Endothelial cell of umbilical vein (primary cell): ENCODE data around the gene FEZF1. TPM values are rescaled to one million over a fixed set of nuclear protein-coding genes. Genes with fewer than 3 reads are reported as not detected.

ENCODE experiments used
- BruUV-seq: library from RNA; stranded (reverse); fragments of 400-500 nt; replicated peaks from 2 replicates; lab custom pipeline; 2021; lab: Mats Ljungman, UMichigan
- CTCF ChIA-PET: fragments of 300-600, 350-600 bp; sonication (Branson Sonifier 250); formaldehyde crosslinking; loops from one replicate; lab custom pipeline; 2021; ENCODE audit warnings: antibody characterized with exemption, inconsistent platforms; lab: Charles Lee
- POLR2A ChIA-PET: fragments of 300-600, 350-600 bp; sonication (Branson Sonifier 250); formaldehyde crosslinking; loops from one replicate; lab custom pipeline; 2021; ENCODE audit warnings: antibody characterized with exemption, inconsistent platforms; lab: Charles Lee
- DNase-seq: peaks from one replicate; pipeline ENCODE4 v3.0.0-alpha.2; 2011; ENCODE audit warnings: low read depth, low spot score
- FAIRE-seq: peaks from 2 replicates; lab custom pipeline; 2011; peaks lifted over from hg19 to GRCh38; lab: Jason Lieb, UNC
- H2AFZ ChIP-seq: 2 replicates; pipeline ENCODE4 v1.6.0; 2012; ENCODE audit warnings: low read depth, low read length, control low read depth, inconsistent platforms
- H3K27ac ChIP-seq: 2 replicates; pipeline ENCODE4 v1.5.1; 2011; ENCODE audit warnings: low read depth, mild to moderate bottlenecking, control low read depth, low read length, moderate library complexity; ENCODE audit not compliant: insufficient read depth
- H3K27me3 ChIP-seq, 2 experiments: 2 replicates each; pipeline versions ENCODE4 v1.6.0 to v1.6.1; 2011; ENCODE audit warnings: low read length in 2 of 2, mixed read lengths in 1 of 2; ENCODE audit not compliant: control insufficient read depth in 2 of 2, insufficient read depth in 2 of 2
- H3K36me3 ChIP-seq, 2 experiments: 2 replicates in 1 of 2; 3 replicates in 1 of 2; pipeline ENCODE4 v1.5.1; 2011; ENCODE audit warnings: low read length in 2 of 2, mild to moderate bottlenecking in 1 of 2, moderate library complexity in 1 of 2; ENCODE audit not compliant: control insufficient read depth in 2 of 2, insufficient read depth in 2 of 2; ENCODE audit errors: extremely low read depth in 1 of 2
- H3K4me1 ChIP-seq: 3 replicates; pipeline ENCODE4 v1.5.1; 2011; ENCODE audit warnings: mild to moderate bottlenecking, low read length; ENCODE audit not compliant: control insufficient read depth, insufficient read depth; ENCODE audit errors: extremely low read depth
- H3K4me2 ChIP-seq: 2 replicates; pipeline ENCODE4 v1.6.1; 2011; ENCODE audit warnings: low read length, control low read depth, mixed read lengths; ENCODE audit not compliant: insufficient read depth
- H3K4me3 ChIP-seq, 3 experiments: fragments of 200-600 bp in 1 of 3; sonication (generic), shearing (Covaris generic) in 1 of 3; replicated peaks in 1 of 3; 2 replicates each; pipeline ENCODE4 v1.5.1; 2011 to 2016; ENCODE audit warnings: control low read depth in 3 of 3, low read length in 3 of 3, mild to moderate bottlenecking in 2 of 3, inconsistent platforms in 1 of 3, low read depth in 1 of 3, moderate library complexity in 1 of 3; ENCODE audit not compliant: insufficient read depth in 1 of 3
- H3K79me2 ChIP-seq: 2 replicates; pipeline ENCODE4 v1.6.0; 2012; ENCODE audit warnings: low read length, inconsistent platforms; ENCODE audit not compliant: control insufficient read depth, insufficient read depth
- H3K9ac ChIP-seq: replicated peaks from 2 replicates; pipeline ENCODE3; 2011; ENCODE audit warnings: low read length, control low read depth; ENCODE audit not compliant: insufficient read depth; ENCODE audit errors: extremely low read depth
- H3K9me1 ChIP-seq: replicated peaks from 3 replicates; pipeline ENCODE4 v1.6.0; 2011; ENCODE audit warnings: mild to moderate bottlenecking, low read length; ENCODE audit not compliant: control insufficient read depth, insufficient read depth; ENCODE audit errors: extremely low read depth
- H3K9me3 ChIP-seq: replicated peaks from 2 replicates; pipeline ENCODE4 v1.5.1; 2012; ENCODE audit warnings: low read length, inconsistent platforms; ENCODE audit not compliant: control insufficient read depth, insufficient read depth
- H4K20me1 ChIP-seq: replicated peaks from 2 replicates; pipeline ENCODE3; 2011; ENCODE audit warnings: mild to moderate bottlenecking, low read length; ENCODE audit not compliant: control insufficient read depth, insufficient read depth; ENCODE audit errors: extremely low read depth
- EZH2 ChIP-seq: IDR thresholded peaks from 2 replicates; pipeline ENCODE4 v1.6.1; 2012; ENCODE audit warnings: borderline replicate concordance, low read depth, mild to moderate bottlenecking, moderate library complexity, low read length, inconsistent platforms; ENCODE audit not compliant: severe bottlenecking
- FOS ChIP-seq: IDR thresholded peaks from 2 replicates; pipeline ENCODE4 v1.6.1; 2011; ENCODE audit warnings: mild to moderate bottlenecking, low read length, moderate library complexity, borderline replicate concordance; ENCODE audit not compliant: insufficient read depth
- GATA2 ChIP-seq: IDR thresholded peaks from 2 replicates; pipeline ENCODE4 v1.7.0; 2011; ENCODE audit warnings: low read depth, mild to moderate bottlenecking, moderate library complexity, mixed read lengths, low read length; ENCODE audit not compliant: insufficient read length, insufficient read depth
- JUN ChIP-seq: IDR thresholded peaks from 2 replicates; pipeline ENCODE4 v1.6.1; 2011; ENCODE audit warnings: borderline replicate concordance, low read depth; ENCODE audit not compliant: insufficient read length, insufficient read depth
- MYC ChIP-seq: IDR thresholded peaks from one replicate; pipeline ENCODE4 v1.6.1; 2011; ENCODE audit warnings: mild to moderate bottlenecking, low read depth, low read length
- POLR2A ChIP-seq: IDR thresholded peaks from 2 replicates; pipeline ENCODE4 v1.6.1; 2012; ENCODE audit warnings: low read depth, mild to moderate bottlenecking, control low read depth, low read length
- POLR2AphosphoS5 ChIP-seq: IDR thresholded peaks from 2 replicates; pipeline ENCODE4 v1.6.1; 2012; ENCODE audit warnings: low read depth, mild to moderate bottlenecking, control low read depth, low read length, moderate library complexity; ENCODE audit not compliant: insufficient read depth
- dilution Hi-C: fragments of 300-500 bp; cut with MboI; formaldehyde crosslinking; loops from one replicate; pipeline ENCODE4 v1.15.0; 2019; ENCODE audit warnings: low sequenced_read_pairs; ENCODE audit not compliant: extremely low pct_ligation_motif_present
- intact Hi-C: fragments of 100-400 bp; cut with micrococcal nuclease; formaldehyde crosslinking; loops from one replicate; pipeline ENCODE4 v1.10.0; 2022
- polyA plus RNA-seq, 4 experiments: library from polyadenylated mRNA; depleted of rRNA in 3 of 4; stranded (reverse) in 3 of 4; unstranded in 1 of 4; fragments of >200 nt; gene quantifications; 2 replicates each; pipeline versions ENCODE4 v1.2.1 to v1.2.3, GENCODE V29; 2011 to 2012; ENCODE audit warnings: missing spikeins in 1 of 4
- total RNA-seq: library from RNA; stranded (reverse); gene quantifications from 2 replicates; pipeline ENCODE4 v1.2.3, GENCODE V29; 2021
- TF ChIP-seq, protein P1 (sequence below): IDR thresholded peaks from 2 replicates; pipeline ENCODE4 v1.6.1; 2011; ENCODE audit not compliant: insufficient read depth, insufficient read length
- TF ChIP-seq, protein P2 (sequence below), 2 donors: IDR thresholded peaks; 1 replicate in 1 of 2; 2 replicates in 1 of 2; pipeline ENCODE4 v1.5.1; 2011; ENCODE audit warnings: low read length in 2 of 2, mild to moderate bottlenecking in 2 of 2, moderate library complexity in 2 of 2, control low read depth in 1 of 2, inconsistent platforms in 1 of 2, low read depth in 1 of 2; ENCODE audit not compliant: insufficient read depth in 1 of 2; ENCODE audit errors: extremely low read depth in 1 of 2

FEZF1 gene
- total and polyA plus RNA-seq, 2 donors (not counting 3 experiments of a cell fraction or from before 2014, with no cell fraction given) = not detected

DNA sequence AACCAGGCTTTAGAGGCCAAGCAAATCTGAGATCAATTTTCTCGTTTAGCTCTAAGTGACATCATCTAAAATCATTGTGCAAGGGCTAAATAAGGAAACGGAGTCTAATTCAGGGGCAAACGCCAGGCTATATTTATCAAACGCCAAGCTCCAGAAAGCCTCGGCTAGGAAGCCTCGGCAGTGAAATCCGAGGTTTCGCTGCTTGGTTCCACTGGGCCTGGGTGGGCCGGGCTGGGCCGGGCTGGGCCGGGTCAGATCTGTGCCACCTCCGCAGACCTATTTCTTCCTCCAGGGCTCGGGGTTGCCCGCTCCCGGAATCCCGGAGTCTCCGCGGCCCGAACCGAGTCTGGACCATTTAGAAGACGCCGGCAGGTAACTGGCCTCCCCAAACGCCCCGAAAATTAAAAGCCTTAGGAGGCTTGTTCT, 459 bp upstream of the FEZF1 start:
- no peaks in the 10 kb centered on the region for H3K9me3 ChIP-seq
- peaks cover 89 to 100% of the 10 kb centered on the region in 2 experiments for H3K27me3 ChIP-seq
- dilution Hi-C loops (no loop called here), intact Hi-C loops (loop anchor here (1.0 to 5.0 kb wide), 4 partner anchors 7 to 582 kb away; partner anchors contain the start of gene CADPS2)
- no peaks in the 10 kb centered on the region for H3K79me2 ChIP-seq
- H3K9me1 ChIP-seq = no peaks in the 10 kb centered on the region
- no peak overlapping the region for H2AFZ ChIP-seq
- H4K20me1 ChIP-seq = no peaks in the 10 kb centered on the region
- H3K4me1 ChIP-seq = peaks cover 10% of the 10 kb centered on the region
- DNase-seq = no peak
- no peak overlapping the region for H3K27ac ChIP-seq
- TF ChIP-seq, protein P1, sequence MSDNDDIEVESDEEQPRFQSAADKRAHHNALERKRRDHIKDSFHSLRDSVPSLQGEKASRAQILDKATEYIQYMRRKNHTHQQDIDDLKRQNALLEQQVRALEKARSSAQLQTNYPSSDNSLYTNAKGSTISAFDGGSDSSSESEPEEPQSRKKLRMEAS = no peak
- TF ChIP-seq POLR2A = no peak
- TF ChIP-seq, protein P2, sequence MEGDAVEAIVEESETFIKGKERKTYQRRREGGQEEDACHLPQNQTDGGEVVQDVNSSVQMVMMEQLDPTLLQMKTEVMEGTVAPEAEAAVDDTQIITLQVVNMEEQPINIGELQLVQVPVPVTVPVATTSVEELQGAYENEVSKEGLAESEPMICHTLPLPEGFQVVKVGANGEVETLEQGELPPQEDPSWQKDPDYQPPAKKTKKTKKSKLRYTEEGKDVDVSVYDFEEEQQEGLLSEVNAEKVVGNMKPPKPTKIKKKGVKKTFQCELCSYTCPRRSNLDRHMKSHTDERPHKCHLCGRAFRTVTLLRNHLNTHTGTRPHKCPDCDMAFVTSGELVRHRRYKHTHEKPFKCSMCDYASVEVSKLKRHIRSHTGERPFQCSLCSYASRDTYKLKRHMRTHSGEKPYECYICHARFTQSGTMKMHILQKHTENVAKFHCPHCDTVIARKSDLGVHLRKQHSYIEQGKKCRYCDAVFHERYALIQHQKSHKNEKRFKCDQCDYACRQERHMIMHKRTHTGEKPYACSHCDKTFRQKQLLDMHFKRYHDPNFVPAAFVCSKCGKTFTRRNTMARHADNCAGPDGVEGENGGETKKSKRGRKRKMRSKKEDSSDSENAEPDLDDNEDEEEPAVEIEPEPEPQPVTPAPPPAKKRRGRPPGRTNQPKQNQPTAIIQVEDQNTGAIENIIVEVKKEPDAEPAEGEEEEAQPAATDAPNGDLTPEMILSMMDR (IDR thresholded peaks at IDR 0.05; ENCODE audit: extremely low read depth in 1 of 2, insufficient read depth in 1 of 2, low read depth in 1 of 2, low read length in 2 of 2) = no peak
- no peak for TF ChIP-seq EZH2
- TF ChIP-seq FOS = no peak
- no peak for TF ChIP-seq JUN
- TF ChIP-seq MYC = no peak
- no peak for TF ChIP-seq GATA2
- TF ChIP-seq POLR2AphosphoS5 = no peak
- no peak overlapping the region for H3K4me2 ChIP-seq
- ChIA-PET POLR2A (no interaction called here), CTCF (interaction anchor here (1.0 kb wide), 1 partner anchor 210 kb away, joined by 3 read pairs; no protein-coding TSS in a partner anchor)
- no peak overlapping the region for H3K9ac ChIP-seq
- no TSS peak for BruUV-seq
- H3K4me3 ChIP-seq = no peak overlapping the region
- FAIRE-seq = no peak
- H3K36me3 ChIP-seq = no peaks in the 10 kb centered on the region
